HG03432 (cell line): Measurements from ENCODE around the gene SLC38A1.
"Not testable (repeated sequence)": the region's sequence is repeated elsewhere in the genome, so short reads cannot be mapped to it uniquely, and the experiment has no call there.

Source experiments
- ATAC-seq: cut with Tn5 transposase; IDR thresholded peaks from one replicate; pipeline ENCODE4 v1.9.1; 2021; ENCODE audit warnings: mild to moderate bottlenecking, moderate library complexity; ENCODE audit not compliant: unreplicated experiment

SLC38A1 gene

DNA sequence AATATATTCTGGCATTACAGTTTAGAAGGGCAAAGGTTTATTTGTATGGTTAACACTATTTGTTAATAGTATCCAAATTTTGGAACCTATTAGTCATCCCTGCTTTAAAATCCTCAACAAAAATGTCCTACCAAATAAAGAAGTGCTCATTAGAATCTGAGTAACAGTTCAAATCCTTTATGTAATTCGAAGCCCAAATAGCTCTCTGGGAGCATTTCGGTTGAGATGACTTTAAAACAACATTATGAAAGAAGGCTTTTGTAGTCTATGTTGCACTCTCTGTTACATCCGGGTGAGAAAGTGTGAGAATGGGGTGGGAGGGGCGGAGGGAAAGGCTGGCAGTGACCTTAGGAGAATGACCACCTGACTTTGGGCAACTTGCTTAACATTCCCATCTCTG, 59.7 kb downstream of the SLC38A1 start:
- no peak for ATAC-seq

DNA sequence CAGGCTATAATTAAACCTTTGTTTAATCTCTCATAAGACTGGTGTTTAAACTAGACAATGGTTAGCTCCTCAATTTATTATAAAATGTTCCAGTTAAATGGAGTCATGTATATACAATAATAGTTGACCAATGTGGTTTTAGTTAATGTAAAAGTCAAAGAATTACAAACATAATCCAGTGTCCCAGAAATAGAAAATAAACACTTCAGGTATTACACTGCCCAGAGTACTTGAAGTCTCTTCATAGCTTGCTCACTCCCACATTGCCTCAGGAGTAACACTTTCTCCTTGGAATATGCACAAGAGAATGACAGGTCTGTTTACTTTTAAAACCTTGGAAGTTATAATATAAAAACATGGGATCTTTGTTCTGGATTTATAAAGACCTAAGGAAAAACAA, 60.5 kb downstream of the SLC38A1 start:
- ATAC-seq = no peak

GRCh38 chr12:46207644-46208043, 61.2 kb downstream of the SLC38A1 start:
- ATAC-seq = peak; percentile 23

DNA sequence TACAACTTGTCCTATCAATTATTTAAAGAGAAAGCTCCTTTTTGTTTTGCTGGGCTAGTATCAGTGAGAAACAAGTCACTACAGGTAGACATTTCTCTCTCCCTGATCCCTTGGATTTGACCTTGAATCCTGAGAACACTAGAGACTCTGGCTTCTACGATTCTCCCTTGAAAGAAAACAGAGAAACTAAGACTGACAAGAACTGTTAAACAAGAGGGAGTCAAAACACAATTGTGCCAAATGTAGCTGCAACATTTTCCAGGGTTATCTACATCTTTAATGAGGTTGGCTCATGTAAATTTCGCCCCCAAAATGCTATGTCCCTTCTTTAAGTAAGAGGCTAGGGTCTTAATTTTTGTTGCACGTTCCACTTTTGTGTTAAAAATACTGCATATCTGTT, 62.4 kb downstream of the SLC38A1 start:
- ATAC-seq = no peak

DNA sequence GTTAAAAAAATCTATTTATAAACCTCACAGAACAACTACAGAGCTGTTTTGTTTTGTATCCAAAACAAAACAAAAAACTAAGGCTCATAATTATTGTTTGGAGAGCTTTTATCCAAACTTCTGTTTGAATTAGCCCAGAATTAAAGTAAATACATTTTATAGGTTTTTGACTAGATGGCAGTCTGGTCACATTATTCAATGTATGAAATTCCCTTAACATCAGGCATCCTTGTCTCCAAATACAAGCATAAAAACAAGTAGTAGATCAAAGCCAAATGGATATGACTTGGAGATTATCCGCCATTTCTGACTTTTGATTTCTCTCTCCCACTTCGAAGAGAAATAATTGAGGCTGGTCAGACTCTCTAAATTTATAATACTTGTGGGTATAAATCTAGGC, 63.5 kb downstream of the SLC38A1 start:
- no peak for ATAC-seq

DNA sequence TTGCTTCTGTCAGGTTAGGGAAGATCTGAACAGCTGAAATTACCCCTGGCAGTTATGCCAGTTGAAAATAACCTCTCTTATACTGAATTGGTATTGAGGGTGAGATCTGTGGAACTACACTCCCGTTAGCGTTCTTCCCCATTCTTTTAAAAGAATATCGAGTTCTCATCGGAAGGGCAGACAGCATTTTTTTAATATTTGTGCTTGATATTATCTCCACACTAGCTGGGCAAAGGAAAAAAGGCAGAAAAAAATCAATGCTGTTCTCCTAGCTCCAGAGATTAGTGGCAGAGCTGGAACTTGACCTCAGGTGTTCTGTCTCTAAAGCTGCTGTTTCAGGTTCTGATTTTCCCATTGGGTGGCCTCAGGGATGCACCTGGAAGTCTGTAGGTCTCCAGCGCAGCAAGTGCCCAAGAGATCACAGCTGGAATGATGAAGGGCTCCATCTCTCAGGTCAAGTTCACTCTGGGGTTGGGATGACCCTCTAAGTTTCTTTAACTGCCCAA, 67.5 kb downstream of the SLC38A1 start:
- no peak for ATAC-seq

- ATAC-seq = no peak
Observed at GRCh38 chr12:46200551-46200950, 68.3 kb downstream of the SLC38A1 start.

GRCh38 chr12:46198913-46199312, 69.9 kb downstream of the SLC38A1 start:
- ATAC-seq = no peak

- ATAC-seq = no peak
Observed at GRCh38 chr12:46197883-46198282, 71.0 kb downstream of the SLC38A1 start.

DNA sequence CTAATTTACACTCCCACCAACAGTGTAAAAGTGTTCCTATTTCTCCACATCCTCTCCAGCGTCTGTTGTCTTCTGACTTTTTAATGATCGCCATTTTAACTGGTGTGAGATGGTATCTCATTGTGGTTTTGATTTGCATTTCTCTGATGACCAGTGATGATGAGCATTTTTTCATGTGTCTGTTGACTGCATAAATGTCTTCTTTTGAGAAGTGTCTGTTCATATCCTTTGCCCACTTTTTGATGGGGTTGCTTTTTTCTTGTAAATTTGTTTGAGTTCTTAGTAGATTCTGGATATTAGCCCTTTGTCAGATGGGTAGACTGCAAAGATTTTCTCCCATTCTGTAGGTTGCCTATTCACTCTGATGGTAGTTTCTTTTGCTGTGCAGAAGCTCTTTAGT, 78.3 kb downstream of the SLC38A1 start:
- not testable (repeated sequence) for ATAC-seq

DNA sequence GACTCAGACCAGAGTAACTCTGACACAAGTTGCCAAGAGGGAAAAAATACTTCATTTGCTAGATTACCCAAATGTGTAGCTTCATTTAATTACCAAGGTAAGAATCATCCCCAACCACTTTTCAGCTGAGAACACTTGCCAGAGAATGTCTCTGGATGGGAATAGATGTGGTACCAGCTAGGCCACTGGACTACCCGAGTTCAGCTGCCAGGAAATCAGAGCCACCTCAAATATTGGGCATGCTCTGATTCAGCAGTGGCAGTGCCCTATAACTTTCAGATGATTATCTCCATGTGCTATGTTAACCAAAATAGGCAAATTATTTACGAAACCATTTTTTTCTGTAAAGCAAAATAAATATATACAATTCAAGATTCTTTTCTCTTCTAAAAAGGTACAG, 80.7 kb downstream of the SLC38A1 start:
- ATAC-seq = no peak

GRCh38 chr12:46187023-46187422, 81.8 kb downstream of the SLC38A1 start:
- no peak for ATAC-seq

- ATAC-seq = no peak
Observed at GRCh38 chr12:46186088-46186487, 82.8 kb downstream of the SLC38A1 start.

DNA sequence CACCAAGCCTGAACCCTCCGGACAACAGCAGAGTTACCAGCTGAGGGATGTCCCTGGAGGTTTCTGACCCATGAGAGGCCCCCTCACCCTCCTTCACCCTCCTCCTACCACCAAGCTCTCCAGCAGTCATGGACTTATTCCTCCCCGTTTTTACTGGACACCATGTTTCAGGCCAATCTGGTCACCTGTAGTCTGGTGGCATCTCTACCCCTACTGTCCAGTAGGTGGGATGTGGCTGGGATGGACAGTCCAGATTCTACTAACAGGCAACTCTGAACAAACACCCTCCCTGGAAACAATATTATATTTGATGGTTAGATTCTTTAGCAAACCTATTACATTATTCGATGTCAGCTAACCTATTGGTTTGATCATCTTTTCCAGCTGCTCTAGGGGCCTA, 83.2 kb downstream of the SLC38A1 start:
- ATAC-seq = no peak

DNA sequence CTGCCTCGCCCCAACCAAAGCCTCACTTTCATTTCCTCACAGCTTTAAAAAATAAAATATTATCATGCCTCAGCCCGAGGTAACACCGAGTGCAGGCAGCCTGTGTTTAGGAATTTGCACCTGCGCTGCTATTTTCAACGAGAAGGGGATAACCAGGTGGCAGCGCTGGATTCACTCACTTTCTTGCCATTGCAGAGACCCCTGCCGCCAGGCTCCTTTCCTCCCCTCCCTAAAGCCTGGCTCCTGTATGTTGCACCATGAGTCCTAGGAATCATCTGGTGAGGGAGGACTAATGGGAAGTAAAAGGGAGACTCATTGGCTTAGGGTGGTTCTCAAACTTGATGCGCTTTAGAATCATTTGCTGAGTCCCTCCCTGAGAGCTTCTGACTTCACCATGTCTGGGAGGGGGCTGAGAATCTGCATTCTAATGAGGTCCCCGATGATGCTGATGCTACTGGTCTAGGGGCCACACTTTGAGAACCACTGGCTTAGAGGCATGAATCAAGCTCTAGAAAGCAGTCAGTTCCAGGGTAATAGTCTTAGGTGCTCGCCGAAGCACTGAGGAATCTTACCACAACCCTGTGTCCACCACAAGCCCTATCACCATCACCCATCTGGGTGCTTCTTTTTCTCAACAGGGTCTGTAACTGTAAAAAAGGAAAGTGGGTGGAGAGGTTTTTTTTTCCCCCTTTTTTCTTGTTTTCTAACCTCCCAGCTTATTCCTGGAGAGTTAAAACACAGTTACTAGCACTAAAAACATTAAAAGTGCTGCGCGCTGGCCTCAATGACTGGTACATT, 83.8 kb downstream of the SLC38A1 start:
- no peak for ATAC-seq

GRCh38 chr12:46183112-46183511, 85.7 kb downstream of the SLC38A1 start:
- ATAC-seq = no peak

DNA sequence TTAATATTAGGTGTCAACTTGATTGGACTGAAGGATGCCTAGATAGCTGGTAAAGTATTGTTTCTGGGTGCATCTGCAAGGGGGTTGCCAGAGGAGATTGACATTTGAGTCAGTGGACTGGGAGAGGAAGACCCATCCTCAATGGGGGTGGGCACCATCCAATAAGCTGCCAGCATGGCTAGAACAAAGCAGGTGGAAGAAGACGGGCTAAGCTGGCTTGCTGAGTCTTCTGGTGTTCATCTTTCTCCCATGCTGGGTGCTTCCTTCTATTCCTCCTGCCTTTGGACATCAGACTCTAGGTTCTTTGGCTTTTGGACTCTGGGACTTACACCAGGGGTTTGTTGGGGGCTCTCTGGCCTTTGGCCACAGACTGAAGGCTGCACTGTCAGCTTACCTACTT, 87.4 kb downstream of the SLC38A1 start:
- no peak for ATAC-seq

DNA sequence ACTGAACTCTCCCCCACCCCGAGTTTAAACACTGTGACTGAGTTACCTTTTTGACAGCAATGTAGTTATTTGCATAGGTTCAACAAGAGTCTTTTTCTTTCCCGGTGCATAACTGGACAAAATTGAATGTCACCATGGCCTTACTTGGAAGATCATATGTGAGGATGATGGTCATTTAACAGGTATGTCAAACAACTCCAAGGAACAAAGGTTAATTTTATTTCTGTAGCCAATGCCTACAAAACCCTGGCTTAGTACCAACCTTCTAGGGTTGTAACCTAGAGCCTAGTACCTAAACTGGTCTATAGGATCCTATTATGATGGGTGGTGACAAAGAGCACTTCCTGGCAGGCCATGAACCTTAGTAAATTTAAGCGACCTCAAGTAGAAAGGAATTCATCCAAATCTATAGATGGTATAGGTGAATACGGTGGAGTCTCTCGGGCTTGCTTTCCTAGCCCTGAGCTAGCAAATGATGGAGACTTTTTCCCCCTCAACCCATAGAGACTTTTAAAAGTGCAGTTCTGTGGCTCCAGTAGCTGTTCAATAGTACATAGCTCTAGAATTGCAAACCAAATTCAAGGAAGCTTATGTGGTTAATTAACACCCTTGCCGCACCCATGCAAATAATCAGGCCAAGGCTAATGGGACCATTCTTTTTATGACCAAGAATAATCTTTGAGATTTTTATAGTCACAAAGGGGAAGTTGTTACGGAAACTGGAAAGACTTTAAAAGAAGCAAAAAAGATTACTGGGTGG, 89.0 kb downstream of the SLC38A1 start:
- peak; percentile 65 for ATAC-seq

- no peak for ATAC-seq
Observed at GRCh38 chr12:46177837-46178608, 90.8 kb downstream of the SLC38A1 start.

DNA sequence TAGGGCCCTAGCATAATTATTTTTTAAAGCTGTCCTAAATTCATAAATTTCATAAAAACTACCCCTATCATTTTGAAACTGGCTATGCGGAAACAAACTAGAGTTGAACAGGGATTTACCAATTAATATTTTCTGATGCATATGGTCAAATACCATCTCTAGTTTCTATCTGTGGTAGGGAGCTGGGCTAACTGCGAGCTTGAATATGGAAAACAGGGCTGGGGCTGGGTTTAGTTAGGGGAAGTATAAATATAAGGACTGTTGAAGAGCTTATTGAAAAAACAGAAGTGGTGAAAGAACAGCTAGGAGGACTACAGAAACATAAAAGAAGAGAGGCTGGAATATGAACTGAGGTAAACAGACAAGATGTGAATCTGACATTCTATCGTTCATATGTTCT, 91.8 kb downstream of the SLC38A1 start:
- ATAC-seq = no peak

DNA sequence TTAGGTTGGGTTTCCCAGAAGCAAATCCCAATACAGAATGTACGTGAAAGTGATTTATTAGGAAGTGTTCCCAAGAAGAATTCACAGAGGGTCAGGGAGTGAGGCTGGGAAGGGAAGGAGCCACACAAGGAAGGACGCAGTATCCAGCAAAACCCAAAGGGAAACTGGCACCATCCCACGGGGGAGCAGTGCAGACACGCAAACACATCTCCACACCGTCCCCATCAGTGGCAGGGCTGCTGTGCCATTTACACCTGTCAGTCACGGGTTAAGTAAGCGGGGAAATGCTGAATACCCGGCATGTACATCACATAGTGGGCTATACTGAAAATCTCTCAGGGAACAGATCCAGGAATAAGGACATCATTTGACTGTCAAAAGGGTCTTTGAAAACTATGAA, 93.9 kb downstream of the SLC38A1 start:
- ATAC-seq = no peak
